ENCODE measurements around the gene KCTD11. TPM values are rescaled to one million over a fixed set of nuclear protein-coding genes. Genes with fewer than 3 reads are reported as not detected.
A peak's percentile ranks its signal among the peaks of the same experiment; 100 is the strongest.

KCTD11 gene
- total RNA-seq, result 10 to 100 TPM; 30.3 to 65.4 (median 42.8) TPM

DNA sequence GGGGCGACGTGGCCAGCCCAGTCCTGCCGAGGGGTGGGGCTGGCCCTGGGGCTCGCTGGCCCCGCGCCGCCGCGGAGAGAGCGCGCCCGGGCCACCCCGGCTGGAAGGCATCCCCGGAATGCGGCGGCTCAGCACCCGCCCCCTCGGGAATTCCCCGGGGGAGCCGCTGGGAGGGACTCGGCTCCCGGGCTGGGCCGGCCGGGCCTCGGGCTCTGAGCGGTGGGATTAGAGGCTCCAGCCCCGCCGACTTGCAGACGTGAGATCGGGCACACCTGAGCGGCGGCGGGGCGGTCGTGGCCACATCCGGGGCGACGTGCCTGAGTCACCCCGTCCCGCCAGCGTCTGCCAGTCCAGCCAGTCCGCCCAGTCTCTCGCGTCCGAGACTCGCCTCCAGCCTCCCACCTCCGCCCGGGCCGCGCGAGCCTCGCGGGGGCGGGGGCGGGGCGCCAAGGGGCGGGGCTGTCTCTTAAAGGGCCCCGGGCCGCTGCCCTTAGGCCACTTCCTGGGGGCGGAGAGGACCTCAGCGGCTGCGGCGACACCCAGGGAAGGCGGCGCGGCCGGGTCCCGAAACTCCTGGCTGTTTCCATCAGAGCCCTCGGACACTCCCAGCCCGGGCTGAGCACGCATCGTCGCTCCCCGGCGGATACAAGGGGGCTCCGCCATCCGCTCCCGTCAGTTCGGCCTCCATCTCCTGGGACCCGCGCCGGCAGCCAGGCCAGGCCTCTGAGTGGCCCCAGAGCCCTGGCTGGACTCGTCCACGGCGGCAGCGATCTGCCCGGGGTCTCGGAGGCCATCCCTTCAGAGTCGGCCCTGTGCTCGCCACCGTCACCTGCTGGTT, at the start of gene KCTD11:
Gene KCTD11 (plus strand): TSS at position 498 of the 838 bp plus-strand sequence.
- 2 to 7% methylated on average over 17 to 33 of the region's 91 CpGs for WGBS, 2 donors
- peak; percentile 84 to 98 for DNase-seq (ENCODE audit: low spot score in 2 of 2)
- intact Hi-C loops (cut with DNase I; ENCODE audit: low total_unique reads), result loop anchor here (10.0 kb wide), 1 partner anchor 203 kb away; the partner anchor contains the start of gene TNFSF13
- TF ChIP-seq, protein P1, sequence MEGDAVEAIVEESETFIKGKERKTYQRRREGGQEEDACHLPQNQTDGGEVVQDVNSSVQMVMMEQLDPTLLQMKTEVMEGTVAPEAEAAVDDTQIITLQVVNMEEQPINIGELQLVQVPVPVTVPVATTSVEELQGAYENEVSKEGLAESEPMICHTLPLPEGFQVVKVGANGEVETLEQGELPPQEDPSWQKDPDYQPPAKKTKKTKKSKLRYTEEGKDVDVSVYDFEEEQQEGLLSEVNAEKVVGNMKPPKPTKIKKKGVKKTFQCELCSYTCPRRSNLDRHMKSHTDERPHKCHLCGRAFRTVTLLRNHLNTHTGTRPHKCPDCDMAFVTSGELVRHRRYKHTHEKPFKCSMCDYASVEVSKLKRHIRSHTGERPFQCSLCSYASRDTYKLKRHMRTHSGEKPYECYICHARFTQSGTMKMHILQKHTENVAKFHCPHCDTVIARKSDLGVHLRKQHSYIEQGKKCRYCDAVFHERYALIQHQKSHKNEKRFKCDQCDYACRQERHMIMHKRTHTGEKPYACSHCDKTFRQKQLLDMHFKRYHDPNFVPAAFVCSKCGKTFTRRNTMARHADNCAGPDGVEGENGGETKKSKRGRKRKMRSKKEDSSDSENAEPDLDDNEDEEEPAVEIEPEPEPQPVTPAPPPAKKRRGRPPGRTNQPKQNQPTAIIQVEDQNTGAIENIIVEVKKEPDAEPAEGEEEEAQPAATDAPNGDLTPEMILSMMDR (IDR thresholded peaks at IDR 0.05), result no peak
- TF ChIP-seq POLR2A (IDR thresholded peaks at IDR 0.05), result no peak
- peak within 1 kb of the TSS; percentile 78 for H3K4me3 ChIP-seq (ENCODE audit: low read depth, poor library complexity, severe bottlenecking)

DNA sequence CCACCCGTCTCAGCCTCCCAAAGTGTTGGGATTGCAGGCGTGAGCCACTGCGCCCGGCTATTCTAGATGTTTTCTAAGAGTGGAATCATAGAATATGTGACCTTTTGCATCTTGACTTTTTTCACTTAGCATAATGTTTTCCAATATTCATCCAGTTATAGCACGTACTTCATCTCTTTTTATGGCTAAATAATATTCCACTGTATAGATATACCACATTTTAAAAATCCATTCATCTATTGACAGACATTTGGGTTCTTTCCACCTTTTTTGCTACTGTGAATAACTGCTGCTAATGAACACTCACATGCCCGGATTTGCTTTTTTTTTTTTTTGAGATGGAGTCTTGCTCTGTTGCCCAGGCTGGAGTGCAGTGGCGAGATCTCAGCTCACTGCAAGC, 47.8 kb upstream of the KCTD11 start:
- 95% methylated on average over 7 of the region's 7 CpGs for WGBS, 2 donors
- H3K4me3 ChIP-seq (ENCODE audit: low read depth, poor library complexity, severe bottlenecking), result no peak overlapping the region
- DNase-seq (ENCODE audit: low spot score in 2 of 2), result no peak
- TF ChIP-seq, protein P1 (IDR thresholded peaks at IDR 0.05), result no peak
- no peak for TF ChIP-seq POLR2A (IDR thresholded peaks at IDR 0.05)
- intact Hi-C loops (cut with DNase I; ENCODE audit: low total_unique reads), result no loop called here

DNA sequence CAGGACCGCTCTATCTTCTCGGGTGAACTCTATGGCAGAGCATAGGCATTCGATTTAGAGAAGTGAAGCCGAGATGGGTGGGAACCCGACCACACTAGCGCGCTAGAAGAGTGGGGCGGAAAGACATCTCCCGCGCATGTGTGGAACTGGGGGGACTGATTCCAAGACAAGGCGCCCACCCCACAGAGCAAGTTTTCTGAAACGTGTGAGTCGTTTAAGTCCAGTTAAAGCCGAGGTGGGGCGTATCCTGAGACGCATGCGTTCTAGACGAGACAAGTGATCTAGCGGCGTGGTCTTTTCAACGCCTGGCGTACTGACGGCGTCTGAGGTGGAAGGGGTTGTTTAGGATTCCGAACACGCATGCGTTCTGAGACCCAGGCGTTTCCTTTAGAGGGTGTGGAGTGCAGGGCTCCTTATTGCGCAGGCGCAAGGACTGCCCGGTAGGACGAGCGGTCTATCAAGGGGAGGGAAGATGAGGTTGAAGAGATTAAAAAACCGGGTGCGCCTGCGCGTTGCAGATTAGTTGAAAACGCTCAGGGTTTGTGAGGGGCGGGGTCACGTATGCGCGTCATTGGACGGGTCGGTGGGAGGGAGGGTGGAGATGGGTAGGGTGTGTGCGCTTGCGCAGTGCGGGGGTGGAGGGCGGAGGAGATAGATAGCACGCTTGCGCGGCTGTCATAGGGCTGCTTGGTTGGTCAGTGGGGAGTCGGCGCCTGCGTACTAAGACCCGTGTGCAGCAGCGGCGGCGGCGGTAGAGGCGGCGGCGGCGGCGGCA, 44.9 kb upstream of the KCTD11 start, which contains the start of gene EIF5A:
Gene EIF5A (plus strand): TSS at position 718 of the 775 bp plus-strand sequence. CDS start 2,008 bp downstream, outside the sequence.
- WGBS, 2 donors, result 0% methylated on average over 55 to 64 of the region's 64 CpGs
- peak; percentile 100 for DNase-seq (ENCODE audit: low spot score in 2 of 2)
- peak within 1 kb of the TSS; percentile 85 for H3K4me3 ChIP-seq (ENCODE audit: low read depth, poor library complexity, severe bottlenecking)
- intact Hi-C loops (cut with DNase I; ENCODE audit: low total_unique reads), result no loop called here
- no peak for TF ChIP-seq POLR2A (IDR thresholded peaks at IDR 0.05)
- TF ChIP-seq, protein P1 (IDR thresholded peaks at IDR 0.05), result no peak

DNA sequence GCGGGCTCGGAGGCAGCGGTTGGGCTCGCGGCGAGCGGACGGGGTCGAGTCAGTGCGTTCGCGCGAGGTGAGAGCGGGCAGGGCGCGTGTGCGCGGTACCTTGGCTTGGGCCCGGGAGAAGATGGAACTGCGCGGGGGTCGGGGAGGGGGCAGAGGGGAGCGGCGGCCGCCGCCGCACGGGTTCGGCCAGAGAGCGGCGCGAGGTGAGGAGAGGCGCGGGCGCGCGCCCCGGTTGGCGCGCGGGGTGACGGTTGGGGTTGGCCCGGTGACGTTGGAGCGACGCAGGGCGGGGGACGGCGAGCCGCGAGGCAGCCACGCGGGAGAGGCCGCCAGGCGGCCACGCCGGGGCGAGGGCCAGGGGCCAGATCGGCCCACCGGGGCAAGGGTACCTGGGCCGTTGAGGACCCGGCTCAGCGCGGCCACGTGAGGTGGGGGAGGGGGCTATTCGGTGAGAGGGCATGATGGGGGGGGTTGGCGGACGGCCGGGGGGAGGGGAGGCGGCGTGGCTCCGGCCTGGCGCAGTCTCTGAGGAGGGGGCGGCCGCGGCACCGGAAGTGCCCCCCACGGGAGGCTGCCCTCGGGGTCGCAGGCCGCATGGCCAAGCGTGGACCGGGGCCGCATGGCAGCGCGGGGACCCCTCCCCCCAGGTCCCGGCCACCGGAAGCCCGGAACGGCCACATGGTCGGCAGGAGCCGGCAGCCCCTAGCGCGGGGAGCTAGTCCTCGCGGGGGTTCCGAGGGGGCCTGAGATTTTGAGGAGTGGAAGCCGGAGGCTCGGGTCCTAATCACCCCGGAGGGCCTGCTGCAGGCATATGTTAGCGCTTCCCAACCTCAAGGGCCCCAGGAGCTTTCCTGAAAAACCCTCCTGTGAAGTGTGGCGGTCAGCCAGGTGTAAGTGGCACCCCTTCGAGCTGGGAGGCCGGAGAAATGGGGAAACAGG, 44.0 kb upstream of the KCTD11 start:
- intact Hi-C loops (cut with DNase I; ENCODE audit: low total_unique reads), result no loop called here
- peak in 1 of 2 donors; percentile 48 for DNase-seq (ENCODE audit: low spot score in 2 of 2)
- TF ChIP-seq POLR2A (IDR thresholded peaks at IDR 0.05), result peak in 1 of 2 donors; percentile 41
- TF ChIP-seq, protein P1 (IDR thresholded peaks at IDR 0.05), result no peak
- WGBS, 2 donors, result 0 to 1% methylated on average over 57 to 72 of the region's 104 CpGs
- peak overlapping the region; percentile 85 for H3K4me3 ChIP-seq (ENCODE audit: low read depth, poor library complexity, severe bottlenecking)

Data from lower leg skin (tissue), 4 donors.